ENCODE measurements around the gene DAG1. TPM values are rescaled to one million over a fixed set of nuclear protein-coding genes. Genes with fewer than 3 reads are reported as not detected.

Gene DAG1
- total RNA-seq, 3 donors from 2014 or later (not counting 1 experiment from before 2014, with no cell fraction given) = 9.6 to 22.4 (median 20.6) TPM

GRCh38 chr3:49498239-49498638 is 28.2 kb downstream of the DAG1 start:
- Mint-ChIP-seq H3K4me3 (no peak overlapping the region), H3K27me3 (ENCODE audit: low read depth in 2 of 2) (no peaks in the 10 kb centered on the region), H3K4me1 (peaks cover 20 to 32% of the 10 kb centered on the region in 2 donors), H3K36me3 (no peaks in the 10 kb centered on the region), H3K9me3 (no peaks in the 10 kb centered on the region), H3K27ac (peak overlapping the region in 1 of 2 donors; percentile 13)
- ATAC-seq = no peak
- no peak for DNase-seq
- intact Hi-C loops (cut with micrococcal nuclease) = no loop called here
- no peaks in the 10 kb centered on the region for H3K27me3 ChIP-seq (ENCODE audit: control insufficient read depth, insufficient read depth, low read length)
- H3K4me3 ChIP-seq (ENCODE audit: low read length) = no peak overlapping the region
- H3K27ac ChIP-seq (ENCODE audit: low read length) = no peak overlapping the region
- TF ChIP-seq CTCF (IDR thresholded peaks at IDR 0.05) = no peak
- H3K36me3 ChIP-seq (ENCODE audit: control insufficient read depth, insufficient read depth, low read length) = no peaks in the 10 kb centered on the region
- 100% methylated on average over 1 of the region's 1 CpG for WGBS (ENCODE audit: insufficient coverage)
- H3K4me1 ChIP-seq (ENCODE audit: control insufficient read depth, insufficient read depth, low read length) = peaks cover 9% of the 10 kb centered on the region
- no peaks in the 10 kb centered on the region for H3K9me3 ChIP-seq (ENCODE audit: control insufficient read depth, insufficient read depth, low read length)

GRCh38 chr3:49498648-49499047 is 28.6 kb downstream of the DAG1 start:
- Mint-ChIP-seq H3K36me3 (no peaks in the 10 kb centered on the region), H3K4me3 (no peak overlapping the region), H3K4me1 (peaks cover 20 to 31% of the 10 kb centered on the region in 2 donors), H3K27ac (no peak overlapping the region), H3K27me3 (ENCODE audit: low read depth in 2 of 2) (no peaks in the 10 kb centered on the region), H3K9me3 (no peaks in the 10 kb centered on the region)
- Histone ChIP-seq H3K27me3 (ENCODE audit: control insufficient read depth, insufficient read depth, low read length) (no peaks in the 10 kb centered on the region), H3K27ac (ENCODE audit: low read length) (no peak overlapping the region), H3K4me3 (ENCODE audit: low read length) (no peak overlapping the region), H3K9me3 (ENCODE audit: control insufficient read depth, insufficient read depth, low read length) (no peaks in the 10 kb centered on the region), H3K36me3 (ENCODE audit: control insufficient read depth, insufficient read depth, low read length) (no peaks in the 10 kb centered on the region), H3K4me1 (ENCODE audit: control insufficient read depth, insufficient read depth, low read length) (peaks cover 9% of the 10 kb centered on the region)
- ATAC-seq (no peak), DNase-seq (no peak)
- TF ChIP-seq CTCF (IDR thresholded peaks at IDR 0.05) = no peak
- WGBS (ENCODE audit: insufficient coverage) = 94% methylated on average over 3 of the region's 3 CpGs
- intact Hi-C loops (cut with micrococcal nuclease) = no loop called here

GRCh38 chr3:49500205-49500731 is 30.2 kb downstream of the DAG1 start:
- Histone ChIP-seq H3K27ac (ENCODE audit: low read length) (no peak overlapping the region), H3K4me1 (ENCODE audit: control insufficient read depth, insufficient read depth, low read length) (peaks cover 9% of the 10 kb centered on the region), H3K36me3 (ENCODE audit: control insufficient read depth, insufficient read depth, low read length) (no peaks in the 10 kb centered on the region), H3K27me3 (ENCODE audit: control insufficient read depth, insufficient read depth, low read length) (no peaks in the 10 kb centered on the region), H3K9me3 (ENCODE audit: control insufficient read depth, insufficient read depth, low read length) (no peaks in the 10 kb centered on the region), H3K4me3 (ENCODE audit: low read length) (no peak overlapping the region)
- 99% methylated on average over 6 of the region's 6 CpGs for WGBS (ENCODE audit: insufficient coverage)
- Mint-ChIP-seq H3K4me3 (no peak overlapping the region), H3K27me3 (ENCODE audit: low read depth in 2 of 2) (no peaks in the 10 kb centered on the region), H3K36me3 (no peaks in the 10 kb centered on the region), H3K9me3 (no peaks in the 10 kb centered on the region), H3K4me1 (peaks cover 20 to 28% of the 10 kb centered on the region in 2 donors), H3K27ac (peak overlapping the region; percentile 76 to 84)
- DNase-seq (no peak), ATAC-seq (peak in 2 of 3 donors; percentile 27 to 42)
- no peak for TF ChIP-seq CTCF (IDR thresholded peaks at IDR 0.05)
- intact Hi-C loops (cut with micrococcal nuclease) = no loop called here
